ENCODE results near the gene APBA1. TPM values are rescaled to one million over a fixed set of nuclear protein-coding genes. Genes with fewer than 3 reads are reported as not detected.

The APBA1 gene
- total RNA-seq, 1 donor = 1.8 TPM

GRCh38 chr9:69594180-69594579, 78.0 kb downstream of the APBA1 start:
- Histone ChIP-seq H3K27me3 (ENCODE audit: insufficient read depth, low read length) (no peaks in the 10 kb centered on the region), H3K9me3 (ENCODE audit: low read depth, low read length) (no peaks in the 10 kb centered on the region)

GRCh38 chr9:69593756-69594155, 78.4 kb downstream of the APBA1 start:
- no peaks in the 10 kb centered on the region for H3K9me3 ChIP-seq (ENCODE audit: low read depth, low read length)
- no peaks in the 10 kb centered on the region for H3K79me2 ChIP-seq (ENCODE audit: insufficient read depth, low read length)
- no peaks in the 10 kb centered on the region for H4K20me1 ChIP-seq (ENCODE audit: insufficient read depth, low read length)
- no peak overlapping the region for H3K27ac ChIP-seq (ENCODE audit: low read depth, low read length)
- H3K4me2 ChIP-seq (ENCODE audit: insufficient read depth, low read length) = no peak overlapping the region
- H3K4me3 ChIP-seq (ENCODE audit: insufficient read depth, low read length) = no peak overlapping the region
- no peaks in the 10 kb centered on the region for H3K27me3 ChIP-seq (ENCODE audit: insufficient read depth, low read length)
- TF ChIP-seq CTCF (IDR thresholded peaks at IDR 0.05; ENCODE audit: extremely low read depth, low read depth, low read length) = no peak
- H2AFZ ChIP-seq (ENCODE audit: low read length) = no peak overlapping the region
- DNase-seq (ENCODE audit: insufficient read length, low spot score, missing footprints) = no peak
- no peaks in the 10 kb centered on the region for H3K4me1 ChIP-seq (ENCODE audit: insufficient read depth, low read length)
- no peaks in the 10 kb centered on the region for H3K36me3 ChIP-seq (ENCODE audit: insufficient read depth, low read length)

More at GRCh38 chr9:69594180-69594579, 78.0 kb downstream of the APBA1 start:
- no peak overlapping the region for H3K27ac ChIP-seq (ENCODE audit: low read depth, low read length)
- no peaks in the 10 kb centered on the region for H3K4me1 ChIP-seq (ENCODE audit: insufficient read depth, low read length)
- H2AFZ ChIP-seq (ENCODE audit: low read length) = no peak overlapping the region
- H3K4me3 ChIP-seq (ENCODE audit: insufficient read depth, low read length) = no peak overlapping the region
- H3K36me3 ChIP-seq (ENCODE audit: insufficient read depth, low read length) = no peaks in the 10 kb centered on the region
- no peak for TF ChIP-seq CTCF (IDR thresholded peaks at IDR 0.05; ENCODE audit: extremely low read depth, low read depth, low read length)
- no peak for DNase-seq (ENCODE audit: insufficient read length, low spot score, missing footprints)
- no peak overlapping the region for H3K4me2 ChIP-seq (ENCODE audit: insufficient read depth, low read length)
- H4K20me1 ChIP-seq (ENCODE audit: insufficient read depth, low read length) = no peaks in the 10 kb centered on the region
- no peaks in the 10 kb centered on the region for H3K79me2 ChIP-seq (ENCODE audit: insufficient read depth, low read length)

GRCh38 chr9:69593301-69593700, 78.9 kb downstream of the APBA1 start:
- no peak for DNase-seq (ENCODE audit: insufficient read length, low spot score, missing footprints)
- Histone ChIP-seq H3K27me3 (ENCODE audit: insufficient read depth, low read length) (no peaks in the 10 kb centered on the region), H3K4me1 (ENCODE audit: insufficient read depth, low read length) (no peaks in the 10 kb centered on the region), H3K4me3 (ENCODE audit: insufficient read depth, low read length) (no peak overlapping the region), H2AFZ (ENCODE audit: low read length) (no peak overlapping the region), H3K4me2 (ENCODE audit: insufficient read depth, low read length) (no peak overlapping the region), H3K27ac (ENCODE audit: low read depth, low read length) (no peak overlapping the region), H3K79me2 (ENCODE audit: insufficient read depth, low read length) (no peaks in the 10 kb centered on the region), H3K36me3 (ENCODE audit: insufficient read depth, low read length) (no peaks in the 10 kb centered on the region), H3K9me3 (ENCODE audit: low read depth, low read length) (no peaks in the 10 kb centered on the region), H4K20me1 (ENCODE audit: insufficient read depth, low read length) (no peaks in the 10 kb centered on the region)
- TF ChIP-seq CTCF (IDR thresholded peaks at IDR 0.05; ENCODE audit: extremely low read depth, low read depth, low read length) = no peak

GRCh38 chr9:69590266-69590665, 81.9 kb downstream of the APBA1 start:
- no peaks in the 10 kb centered on the region for H4K20me1 ChIP-seq (ENCODE audit: insufficient read depth, low read length)
- H3K4me3 ChIP-seq (ENCODE audit: insufficient read depth, low read length) = no peak overlapping the region
- H3K79me2 ChIP-seq (ENCODE audit: insufficient read depth, low read length) = no peaks in the 10 kb centered on the region
- no peak overlapping the region for H3K4me2 ChIP-seq (ENCODE audit: insufficient read depth, low read length)
- no peak overlapping the region for H3K27ac ChIP-seq (ENCODE audit: low read depth, low read length)
- no peak for TF ChIP-seq CTCF (IDR thresholded peaks at IDR 0.05; ENCODE audit: extremely low read depth, low read depth, low read length)
- DNase-seq (ENCODE audit: insufficient read length, low spot score, missing footprints) = no peak
- H3K4me1 ChIP-seq (ENCODE audit: insufficient read depth, low read length) = no peaks in the 10 kb centered on the region
- H3K9me3 ChIP-seq (ENCODE audit: low read depth, low read length) = no peaks in the 10 kb centered on the region
- H3K36me3 ChIP-seq (ENCODE audit: insufficient read depth, low read length) = no peaks in the 10 kb centered on the region
- H2AFZ ChIP-seq (ENCODE audit: low read length) = no peak overlapping the region
- no peaks in the 10 kb centered on the region for H3K27me3 ChIP-seq (ENCODE audit: insufficient read depth, low read length)
